ENCODE measurements around the gene DDX42.

DDX42 gene

GRCh38 chr17:63824362-63824761 is 50.4 kb downstream of the DDX42 start:
- H4K20me1 ChIP-seq (ENCODE audit: insufficient read depth, low read length) = no peaks in the 10 kb centered on the region
- H3F3A ChIP-seq (ENCODE audit: insufficient read depth, low read length) = no peaks in the 10 kb centered on the region; the same call in 1 of the 2 replicates
- TF ChIP-seq EZH2phosphoT487 (IDR thresholded peaks at IDR 0.05; ENCODE audit: low read length) (no peak), CTCF (IDR thresholded peaks at IDR 0.05; ENCODE audit: low read length) (no peak), EZH2 (optimal IDR thresholded peaks at IDR 0.05; ENCODE audit: low read depth, low read length) (no peak)
- H3K27ac ChIP-seq (ENCODE audit: low read length) = no peak overlapping the region
- DNase-seq = no peak
- peaks cover 15% of the 10 kb centered on the region for H3K4me1 ChIP-seq (ENCODE audit: low read length)
- no peak overlapping the region for H3K4me2 ChIP-seq (ENCODE audit: low read depth, low read length)
- H3K9me2 ChIP-seq (replicated peaks; ENCODE audit: insufficient read depth, low read length) = no peaks in the 10 kb centered on the region
- no peaks in the 10 kb centered on the region for H3K27me3 ChIP-seq (replicated peaks; ENCODE audit: insufficient read depth, low read length)
- no peak overlapping the region for H2AFZ ChIP-seq (ENCODE audit: low read length)
- no peaks in the 10 kb centered on the region for H3K9me3 ChIP-seq (replicated peaks; ENCODE audit: insufficient read depth, low read length)
- H3K36me3 ChIP-seq (replicated peaks; ENCODE audit: insufficient read depth, low read length) = peaks cover 5% of the 10 kb centered on the region; the same call in 1 of the 2 replicates
- H3K4me3 ChIP-seq (ENCODE audit: low read length) = no peak overlapping the region
- peaks cover 57% of the 10 kb centered on the region for H3K79me2 ChIP-seq (ENCODE audit: low read length)
- H3K9ac ChIP-seq (ENCODE audit: low read length) = no peak overlapping the region

DNA sequence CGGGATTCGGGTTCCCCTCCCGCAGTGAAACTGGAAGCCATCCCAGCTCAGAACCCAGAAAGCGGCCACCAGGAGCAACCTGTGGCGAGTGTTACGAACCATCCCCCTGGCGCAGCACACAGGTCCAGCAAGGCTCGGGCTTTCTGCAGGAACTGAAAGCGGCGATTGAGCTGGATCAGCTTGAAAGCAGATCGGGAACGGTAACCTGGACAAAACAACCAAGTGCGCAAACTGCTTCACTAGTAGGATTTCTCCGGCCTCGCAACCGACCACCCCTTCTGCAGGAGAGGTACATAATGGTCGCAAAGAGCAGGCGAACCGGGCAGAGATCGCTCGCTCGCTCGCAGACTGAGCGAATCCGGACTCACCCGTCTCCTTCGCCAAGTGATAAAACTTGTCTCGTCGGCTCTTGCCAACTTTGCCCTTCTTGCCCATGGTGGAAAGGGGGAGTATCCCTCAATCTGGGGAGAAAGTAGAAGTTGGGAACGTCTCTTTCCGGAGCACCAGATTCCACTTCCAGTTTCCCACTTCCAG is 52.6 kb downstream of the DDX42 start:
- H3K36me3 ChIP-seq (replicated peaks; ENCODE audit: insufficient read depth, low read length) = peaks cover 4% of the 10 kb centered on the region; the same call in 1 of the 2 replicates
- TF ChIP-seq EZH2 (optimal IDR thresholded peaks at IDR 0.05; ENCODE audit: low read depth, low read length) (no peak), CTCF (IDR thresholded peaks at IDR 0.05; ENCODE audit: low read length) (no peak), EZH2phosphoT487 (IDR thresholded peaks at IDR 0.05; ENCODE audit: low read length) (no peak)
- H2AFZ ChIP-seq (ENCODE audit: low read length) = peak overlapping the region; percentile 34
- H3K9me3 ChIP-seq (replicated peaks; ENCODE audit: insufficient read depth, low read length) = no peaks in the 10 kb centered on the region
- no peak for DNase-seq
- H3K4me2 ChIP-seq (ENCODE audit: low read depth, low read length) = peak overlapping the region; percentile 84
- H3K79me2 ChIP-seq (ENCODE audit: low read length) = peaks cover 68% of the 10 kb centered on the region
- no peaks in the 10 kb centered on the region for H3K9me2 ChIP-seq (replicated peaks; ENCODE audit: insufficient read depth, low read length)
- H3K4me3 ChIP-seq (ENCODE audit: low read length) = peak overlapping the region; percentile 88
- peaks cover 18% of the 10 kb centered on the region for H3K4me1 ChIP-seq (ENCODE audit: low read length)
- no peaks in the 10 kb centered on the region for H3F3A ChIP-seq (ENCODE audit: insufficient read depth, low read length)
- H3K9ac ChIP-seq (ENCODE audit: low read length) = peak overlapping the region; percentile 83
- peak overlapping the region; percentile 74; the same call in 1 of the 2 replicates for H3K27ac ChIP-seq (ENCODE audit: low read length)
- no peaks in the 10 kb centered on the region for H3K27me3 ChIP-seq (replicated peaks; ENCODE audit: insufficient read depth, low read length)
- no peaks in the 10 kb centered on the region for H4K20me1 ChIP-seq (ENCODE audit: insufficient read depth, low read length)

GRCh38 chr17:63827002-63827800 is 53.2 kb downstream of the DDX42 start, which contains the start of the genes FTSJ3 and PSMC5:
FTSJ3 (minus strand) TSS chr17:63827663; CDS start chr17:63826902, 761 bp downstream.
PSMC5 (plus strand) TSS chr17:63827431; CDS start chr17:63827491, 60 bp downstream.
- Histone ChIP-seq H3K9me3 (replicated peaks; ENCODE audit: insufficient read depth, low read length) (no peaks in the 10 kb centered on the region), H3K27ac (ENCODE audit: low read length) (peak within 1 kb of the TSS; percentile 74), H2AFZ (ENCODE audit: low read length) (peak within 1 kb of the TSS; percentile 34), H3K27me3 (replicated peaks; ENCODE audit: insufficient read depth, low read length) (no peaks in the 10 kb centered on the region), H3K4me2 (ENCODE audit: low read depth, low read length) (peak within 1 kb of the TSS; percentile 84), H3K36me3 (replicated peaks; ENCODE audit: insufficient read depth, low read length) (peaks cover 7% of the 10 kb centered on the region; the same call in 1 of the 2 replicates), H3K9me2 (replicated peaks; ENCODE audit: insufficient read depth, low read length) (no peaks in the 10 kb centered on the region), H3K79me2 (ENCODE audit: low read length) (peaks cover 73% of the 10 kb centered on the region), H3F3A (ENCODE audit: insufficient read depth, low read length) (no peaks in the 10 kb centered on the region), H3K4me1 (ENCODE audit: low read length) (peaks cover 18% of the 10 kb centered on the region), H3K4me3 (ENCODE audit: low read length) (peak within 1 kb of the TSS; percentile 88), H4K20me1 (ENCODE audit: insufficient read depth, low read length) (no peaks in the 10 kb centered on the region), H3K9ac (ENCODE audit: low read length) (peak within 1 kb of the TSS; percentile 83)
- DNase-seq = peak; percentile 95
- TF ChIP-seq CTCF (IDR thresholded peaks at IDR 0.05; ENCODE audit: low read length) (peak; percentile 49), EZH2phosphoT487 (IDR thresholded peaks at IDR 0.05; ENCODE audit: low read length) (no peak)

All from MM.1S (cell line).